ENCODE measurements around the gene PLEKHN1.

Gene PLEKHN1

GRCh38 chr1:941015-941587, 25.2 kb upstream of the PLEKHN1 start:
- no peak overlapping the region for H3K4me3 ChIP-seq (ENCODE audit: low read depth, low read length)
- no peak for DNase-seq (ENCODE audit: low read depth)
- no peak for TF ChIP-seq CTCF (IDR thresholded peaks at IDR 0.05; ENCODE audit: control insufficient read depth, extremely low read depth, insufficient read depth)

GRCh38 chr1:941588-942383, 24.5 kb upstream of the PLEKHN1 start:
- no peak for TF ChIP-seq CTCF (IDR thresholded peaks at IDR 0.05; ENCODE audit: control insufficient read depth, extremely low read depth, insufficient read depth)
- no peak for DNase-seq (ENCODE audit: low read depth)
- H3K4me3 ChIP-seq (ENCODE audit: low read depth, low read length), result peak overlapping the region; percentile 40

- no peak for TF ChIP-seq CTCF (IDR thresholded peaks at IDR 0.05; ENCODE audit: control insufficient read depth, extremely low read depth, insufficient read depth)
- peak overlapping the region; percentile 40 for H3K4me3 ChIP-seq (ENCODE audit: low read depth, low read length)
- DNase-seq (ENCODE audit: low read depth), result no peak
Measured at GRCh38 chr1:942411-942821, 23.9 kb upstream of the PLEKHN1 start.

GRCh38 chr1:942864-943533, 23.3 kb upstream of the PLEKHN1 start:
- H3K4me3 ChIP-seq (ENCODE audit: low read depth, low read length), result no peak overlapping the region
- no peak for DNase-seq (ENCODE audit: low read depth)
- no peak for TF ChIP-seq CTCF (IDR thresholded peaks at IDR 0.05; ENCODE audit: control insufficient read depth, extremely low read depth, insufficient read depth)

GRCh38 chr1:943545-944340, 22.5 kb upstream of the PLEKHN1 start:
- DNase-seq (ENCODE audit: low read depth), result no peak
- H3K4me3 ChIP-seq (ENCODE audit: low read depth, low read length), result no peak overlapping the region
- no peak for TF ChIP-seq CTCF (IDR thresholded peaks at IDR 0.05; ENCODE audit: control insufficient read depth, extremely low read depth, insufficient read depth)

- no peak for TF ChIP-seq CTCF (IDR thresholded peaks at IDR 0.05; ENCODE audit: control insufficient read depth, extremely low read depth, insufficient read depth)
- DNase-seq (ENCODE audit: low read depth), result no peak
- no peak overlapping the region for H3K4me3 ChIP-seq (ENCODE audit: low read depth, low read length)
Measured at GRCh38 chr1:944341-945325, 21.6 kb upstream of the PLEKHN1 start.
